SK-N-SH (cell line): ENCODE measurements around the gene MITD1. TPM values are rescaled to one million over a fixed set of nuclear protein-coding genes. Genes with fewer than 3 reads are reported as not detected.
"Not testable (repeated sequence)": the region's sequence is repeated elsewhere in the genome, so short reads cannot be mapped to it uniquely, and the experiment has no call there.

Experiments
- CTCF ChIA-PET: fragments of 300-600, 350-600 bp; formaldehyde crosslinking; extraction: SDS; loops from one replicate; lab custom pipeline; 2021; lab: Yijun Ruan, JAX
- POLR2A ChIA-PET: fragments of 350-600 bp; sonication (Branson Sonifier 250); formaldehyde crosslinking; extraction: SDS; loops from one replicate; lab custom pipeline; 2020; ENCODE audit warnings: antibody characterized with exemption, inconsistent platforms; lab: Yijun Ruan, JAX
- DNase-seq: peaks from one replicate; pipeline ENCODE4 v3.0.0; 2012
- H2AFZ ChIP-seq: fragments of 200-600 bp; sonication (generic); 2 replicates; pipeline ENCODE4 v1.8.1; 2016; ENCODE audit warnings: antibody characterized with exemption, mild to moderate bottlenecking, low read depth
- H3F3A ChIP-seq: fragments of 200-600 bp; sonication (generic); replicated peaks from 2 replicates; pipeline ENCODE3; 2016; ENCODE audit warnings: antibody characterized with exemption, mild to moderate bottlenecking; ENCODE audit not compliant: insufficient read depth
- H3K27ac ChIP-seq, 2 experiments: fragments of 200-500 bp in 1 of 2; fragments of 200-600 bp in 1 of 2; sonication (Bioruptor generic) in 1 of 2; sonication (generic), shearing (Covaris generic) in 1 of 2; 2 replicates each; pipeline versions ENCODE4 v1.5.1 to v1.6.1; 2014 to 2016; ENCODE audit warnings: low read depth in 2 of 2, inconsistent platforms in 1 of 2, low read length in 1 of 2, mild to moderate bottlenecking in 1 of 2, mixed read lengths in 1 of 2
- H3K27me3 ChIP-seq: fragments of 200-600 bp; sonication (generic), shearing (Covaris generic); 2 replicates; pipeline ENCODE4 v1.6.1; 2016; ENCODE audit warnings: mixed run types; ENCODE audit not compliant: insufficient read depth
- H3K36me3 ChIP-seq, 2 experiments: fragments of 200-500 bp in 1 of 2; fragments of 200-600 bp in 1 of 2; sonication (Bioruptor generic) in 1 of 2; sonication (generic) in 1 of 2; replicated peaks in 1 of 2; 2 replicates each; pipeline versions ENCODE3 to v1.5.1; 2014 to 2016; ENCODE audit warnings: low read length in 1 of 2, mild to moderate bottlenecking in 1 of 2; ENCODE audit not compliant: insufficient read depth in 2 of 2, control insufficient read depth in 1 of 2
- H3K4me1 ChIP-seq, 2 experiments: fragments of 200-500 bp in 1 of 2; fragments of 200-600 bp in 1 of 2; sonication (Bioruptor generic) in 1 of 2; sonication (generic), shearing (Covaris generic) in 1 of 2; 2 replicates each; pipeline versions ENCODE4 v1.5.1 to v1.6.1; 2014 to 2016; ENCODE audit warnings: low read depth in 1 of 2, low read length in 1 of 2, mixed run types in 1 of 2; ENCODE audit not compliant: insufficient read depth in 2 of 2, control insufficient read depth in 1 of 2
- H3K4me2 ChIP-seq: fragments of 200-600 bp; sonication (generic), shearing (Covaris generic); 2 replicates; pipeline ENCODE4 v1.6.1; 2017; ENCODE audit warnings: mixed run types
- H3K4me3 ChIP-seq, 2 experiments: fragments of 200-500 bp in 1 of 2; fragments of 200-600 bp in 1 of 2; sonication (Bioruptor generic) in 1 of 2; sonication (generic), shearing (Covaris generic) in 1 of 2; 2 replicates each; pipeline versions ENCODE4 v1.5.1 to v1.8.1; 2014 to 2016; ENCODE audit warnings: low read depth in 2 of 2, inconsistent platforms in 1 of 2, low read length in 1 of 2, mild to moderate bottlenecking in 1 of 2, mixed read lengths in 1 of 2, moderate library complexity in 1 of 2
- H3K79me2 ChIP-seq: fragments of 200-600 bp; sonication (generic); 2 replicates; pipeline ENCODE4 v1.8.1; 2017; ENCODE audit warnings: mild to moderate bottlenecking; ENCODE audit not compliant: insufficient read depth
- H3K9ac ChIP-seq: fragments of 200-600 bp; sonication (generic); 2 replicates; pipeline ENCODE4 v1.6.1; 2017; ENCODE audit warnings: mixed run types
- H3K9me2 ChIP-seq: fragments of 200-600 bp; sonication (generic); 2 replicates; pipeline ENCODE4 v1.6.1; 2017; ENCODE audit warnings: mixed run types
- H3K9me3 ChIP-seq: fragments of 200-600 bp; sonication (generic); 2 replicates; pipeline ENCODE4 v1.6.1; 2017; ENCODE audit warnings: mixed run types, mild to moderate bottlenecking, moderate library complexity
- H4K20me1 ChIP-seq: fragments of 200-600 bp; sonication (generic); 2 replicates; pipeline ENCODE4 v1.6.1; 2017; ENCODE audit warnings: mild to moderate bottlenecking, mixed run types; ENCODE audit not compliant: insufficient read depth
- CHD2 ChIP-seq: fragments of 150-350 bp; IDR thresholded peaks from 2 replicates; pipeline ENCODE4 v1.6.1; 2018; ENCODE audit warnings: low read length; ENCODE audit not compliant: partially characterized antibody
- ELF1 ChIP-seq: IDR thresholded peaks from 2 replicates; pipeline ENCODE4 v1.4.0; 2012
- FOXJ3 ChIP-seq: sonication (generic); formaldehyde crosslinking; IDR thresholded peaks from 2 replicates; pipeline ENCODE4 v1.5.1; 2020; ENCODE audit warnings: mild to moderate bottlenecking, missing genetic modification reagents
- JUND ChIP-seq: IDR thresholded peaks from 2 replicates; pipeline ENCODE4 v1.4.0; 2012
- MXI1 ChIP-seq: IDR thresholded peaks from 2 replicates; pipeline ENCODE4 v1.6.1; 2012; ENCODE audit warnings: mild to moderate bottlenecking, low read depth, low read length, improper control_type of control experiment
- NFIC ChIP-seq: IDR thresholded peaks from 2 replicates; pipeline ENCODE4 v1.4.0; 2012; ENCODE audit warnings: borderline replicate concordance
- SMC3 ChIP-seq: IDR thresholded peaks from 2 replicates; pipeline ENCODE4 v1.6.1; 2012; ENCODE audit warnings: low read depth, low read length, improper control_type of control experiment
- TAF1 ChIP-seq: IDR thresholded peaks from 2 replicates; pipeline ENCODE4 v1.6.1; 2012; ENCODE audit warnings: low read depth, mild to moderate bottlenecking, low read length, moderate library complexity, borderline replicate concordance
- TEAD4 ChIP-seq: IDR thresholded peaks from 2 replicates; pipeline ENCODE4 v1.4.0; 2012; ENCODE audit warnings: mild to moderate bottlenecking, borderline replicate concordance; ENCODE audit not compliant: insufficient read depth
- YY1 ChIP-seq: IDR thresholded peaks from 2 replicates; pipeline ENCODE4 v1.4.0; 2012; ENCODE audit warnings: low read depth, mild to moderate bottlenecking
- WGBS: methylation state at CpG from one replicate; pipeline ENCODE4 v1.1.6; 2017; ENCODE audit warnings: low lambda C conversion rate; 5-methylcytosine and 5-hydroxymethylcytosine counted together
- polyA plus RNA-seq, 3 experiments: library from polyadenylated mRNA; depleted of rRNA; stranded (reverse); fragments of >200 nt; gene quantifications; 2 replicates each; pipeline ENCODE4 v1.2.3, GENCODE V29; 2012
- TF ChIP-seq, protein P1 (sequence below): IDR thresholded peaks from 2 replicates; pipeline ENCODE4 v1.6.1; 2012; ENCODE audit warnings: mild to moderate bottlenecking, low read depth, low read length, moderate library complexity

MITD1 gene
- polyA plus RNA-seq, 1 of the 3 experiments (the other 2 are of a cell fraction), result 11.8 TPM

DNA sequence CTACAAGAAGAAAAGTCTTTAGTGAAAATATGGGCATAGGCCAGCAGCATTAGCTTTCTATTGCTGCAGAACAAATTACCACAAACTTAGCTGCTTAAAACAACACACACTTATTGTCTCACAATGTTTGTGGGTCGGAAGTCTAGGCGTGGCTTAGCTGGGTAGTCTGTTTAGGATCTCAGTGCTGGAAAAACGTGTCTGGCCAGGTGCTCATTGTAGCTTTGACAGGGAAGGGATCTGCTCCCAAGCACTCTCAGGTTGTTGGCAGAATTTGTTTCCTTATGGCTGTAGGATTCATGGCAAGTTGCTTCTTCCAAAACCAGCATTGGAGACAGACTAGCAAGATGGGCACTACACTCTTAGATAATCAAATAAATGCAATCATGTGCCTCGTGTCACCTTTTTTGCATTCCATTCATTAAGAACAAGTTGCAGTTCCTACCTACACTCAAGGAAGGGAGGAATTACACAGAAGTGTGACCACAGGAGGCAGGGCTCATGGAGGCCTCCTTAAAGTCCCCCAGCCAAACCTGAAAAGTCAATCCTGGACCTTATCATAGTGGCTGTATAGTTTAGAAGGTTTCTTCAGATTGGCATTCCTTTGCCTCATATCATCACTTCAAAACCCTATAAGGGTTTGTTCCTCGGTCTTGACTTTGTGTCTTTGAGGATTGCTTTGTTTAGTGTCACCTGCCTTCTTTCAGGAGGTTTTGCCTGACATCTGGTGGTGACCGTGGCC, 17.4 kb upstream of the MITD1 start:
- DNase-seq, result no peak
- H3K4me2 ChIP-seq, result no peak overlapping the region
- no peaks in the 10 kb centered on the region for H3K9me3 ChIP-seq
- no peak overlapping the region for H3K4me3 ChIP-seq
- TF ChIP-seq ELF1 (no peak), NFIC (no peak), MXI1 (no peak), TEAD4 (no peak), FOXJ3 (CRISPR knock-in tag) (no peak), TAF1 (no peak), JUND (no peak), SMC3 (no peak), YY1 (no peak), CHD2 (no peak)
- TF ChIP-seq, protein P1, sequence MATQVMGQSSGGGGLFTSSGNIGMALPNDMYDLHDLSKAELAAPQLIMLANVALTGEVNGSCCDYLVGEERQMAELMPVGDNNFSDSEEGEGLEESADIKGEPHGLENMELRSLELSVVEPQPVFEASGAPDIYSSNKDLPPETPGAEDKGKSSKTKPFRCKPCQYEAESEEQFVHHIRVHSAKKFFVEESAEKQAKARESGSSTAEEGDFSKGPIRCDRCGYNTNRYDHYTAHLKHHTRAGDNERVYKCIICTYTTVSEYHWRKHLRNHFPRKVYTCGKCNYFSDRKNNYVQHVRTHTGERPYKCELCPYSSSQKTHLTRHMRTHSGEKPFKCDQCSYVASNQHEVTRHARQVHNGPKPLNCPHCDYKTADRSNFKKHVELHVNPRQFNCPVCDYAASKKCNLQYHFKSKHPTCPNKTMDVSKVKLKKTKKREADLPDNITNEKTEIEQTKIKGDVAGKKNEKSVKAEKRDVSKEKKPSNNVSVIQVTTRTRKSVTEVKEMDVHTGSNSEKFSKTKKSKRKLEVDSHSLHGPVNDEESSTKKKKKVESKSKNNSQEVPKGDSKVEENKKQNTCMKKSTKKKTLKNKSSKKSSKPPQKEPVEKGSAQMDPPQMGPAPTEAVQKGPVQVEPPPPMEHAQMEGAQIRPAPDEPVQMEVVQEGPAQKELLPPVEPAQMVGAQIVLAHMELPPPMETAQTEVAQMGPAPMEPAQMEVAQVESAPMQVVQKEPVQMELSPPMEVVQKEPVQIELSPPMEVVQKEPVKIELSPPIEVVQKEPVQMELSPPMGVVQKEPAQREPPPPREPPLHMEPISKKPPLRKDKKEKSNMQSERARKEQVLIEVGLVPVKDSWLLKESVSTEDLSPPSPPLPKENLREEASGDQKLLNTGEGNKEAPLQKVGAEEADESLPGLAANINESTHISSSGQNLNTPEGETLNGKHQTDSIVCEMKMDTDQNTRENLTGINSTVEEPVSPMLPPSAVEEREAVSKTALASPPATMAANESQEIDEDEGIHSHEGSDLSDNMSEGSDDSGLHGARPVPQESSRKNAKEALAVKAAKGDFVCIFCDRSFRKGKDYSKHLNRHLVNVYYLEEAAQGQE, result no peak
- no peak overlapping the region for H3K9ac ChIP-seq
- peaks cover 31 to 41% of the 10 kb centered on the region in 2 experiments for H3K36me3 ChIP-seq
- no peak overlapping the region for H2AFZ ChIP-seq
- H3F3A ChIP-seq, result no peaks in the 10 kb centered on the region
- H3K4me1 ChIP-seq, result no peaks in the 10 kb centered on the region
- ChIA-PET CTCF (interaction anchor here (1.5 kb wide), 1 partner anchor 18 kb away, joined by 4 read pairs; the partner anchor contains the start of genes MITD1 and MRPL30), POLR2A (no interaction called here)
- H3K9me2 ChIP-seq, result no peaks in the 10 kb centered on the region
- H3K27me3 ChIP-seq, result no peaks in the 10 kb centered on the region
- H4K20me1 ChIP-seq, result no peaks in the 10 kb centered on the region
- H3K27ac ChIP-seq, result no peak overlapping the region
- 96% methylated on average over 6 of the region's 6 CpGs for WGBS
- H3K79me2 ChIP-seq, result no peaks in the 10 kb centered on the region

DNA sequence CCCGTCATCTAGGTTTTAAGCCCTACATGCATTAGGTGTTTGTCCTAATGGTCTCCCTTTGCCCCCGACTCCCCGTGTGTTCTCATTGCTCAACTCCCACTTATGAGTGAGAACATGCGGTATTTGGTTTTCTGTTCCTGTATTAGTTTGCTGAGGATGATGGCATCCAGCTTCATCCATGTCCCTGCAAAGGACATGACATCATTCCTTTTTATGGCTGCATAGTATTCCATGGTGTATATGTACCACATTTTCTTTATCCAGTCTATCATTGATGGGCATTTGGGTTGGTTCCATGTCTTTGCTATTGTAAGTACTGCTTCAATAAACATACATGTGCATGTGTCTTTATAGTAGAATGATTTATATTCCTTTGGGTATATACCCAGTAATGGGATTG, 11.5 kb upstream of the MITD1 start:
- DNase-seq, H3K9me3 ChIP-seq, H3K4me2 ChIP-seq, H3K9ac ChIP-seq, H3K27ac ChIP-seq, H2AFZ ChIP-seq, CTCF ChIA-PET, H3K4me3 ChIP-seq, H3F3A ChIP-seq, POLR2A ChIA-PET, H3K27me3 ChIP-seq, H4K20me1 ChIP-seq, H3K4me1 ChIP-seq, H3K9me2 ChIP-seq: not testable (repeated sequence)
- Histone ChIP-seq H3K36me3 (peaks cover 35 to 54% of the 10 kb centered on the region in 2 experiments), H3K79me2 (peaks cover 37% of the 10 kb centered on the region)
- 97% methylated on average over 4 of the region's 4 CpGs for WGBS
